ENCODE data around the gene NRCAM.

DNA sequence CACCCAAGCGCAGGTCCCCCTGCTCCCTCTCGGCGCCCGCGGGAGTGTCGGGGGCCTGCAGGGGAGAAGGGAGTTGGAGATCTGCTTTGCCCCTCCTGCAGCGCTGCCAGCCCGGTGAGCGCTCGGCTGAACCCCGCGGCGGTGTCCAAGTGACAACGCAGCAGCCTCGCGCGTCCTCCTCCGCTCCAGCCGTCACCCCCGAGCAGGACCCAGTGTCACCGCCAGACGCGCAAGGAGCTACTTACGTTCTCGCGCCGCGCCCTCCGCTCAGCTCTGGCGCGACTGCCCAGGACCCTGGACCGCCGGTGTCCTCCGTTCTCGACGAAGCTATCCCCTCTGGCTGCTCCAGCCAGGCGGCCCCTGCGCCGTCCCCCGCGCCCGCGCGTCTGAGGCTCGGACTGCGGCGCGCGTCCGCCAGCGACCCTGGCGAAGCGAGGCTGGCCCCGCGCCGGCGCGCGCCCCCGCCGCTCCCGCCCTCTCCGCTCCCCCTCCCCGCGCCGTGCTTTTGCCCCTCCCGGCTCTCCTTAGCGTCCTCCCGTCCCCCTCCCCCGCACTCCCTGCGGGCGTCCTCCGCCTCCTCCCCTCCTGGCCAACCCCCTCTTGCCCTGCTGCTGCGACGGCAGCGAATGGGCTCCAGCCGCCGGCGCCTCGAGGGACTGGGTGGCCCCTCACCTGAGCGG is at the start of gene NRCAM:
- TF ChIP-seq GATA2 (IDR thresholded peaks at IDR 0.05; ENCODE audit: low read depth, low read length) (no peak), GATA3 (IDR thresholded peaks at IDR 0.05; ENCODE audit: low read depth, low read length) (no peak)
